GM12874 (cell line): ENCODE measurements around the gene CPPED1.

Experiments used
- CTCF ChIP-seq: IDR thresholded peaks from 2 replicates; pipeline ENCODE4 v1.5.1; 2011; ENCODE audit warnings: low read depth, mild to moderate bottlenecking, control low read depth, low read length, moderate library complexity; ENCODE audit not compliant: insufficient read depth

CPPED1 gene

GRCh38 chr16:12617401-12617819 lies 186.3 kb downstream of the CPPED1 start:
- no peak for TF ChIP-seq CTCF

GRCh38 chr16:12614662-12615278 lies 188.9 kb downstream of the CPPED1 start:
- no peak for TF ChIP-seq CTCF

- TF ChIP-seq CTCF = no peak
These were observed 189.6 kb downstream of the CPPED1 start for GRCh38 chr16:12613992-12614661.

GRCh38 chr16:12613131-12613991 lies 190.3 kb downstream of the CPPED1 start:
- TF ChIP-seq CTCF = no peak

GRCh38 chr16:12612598-12613101 lies 191.0 kb downstream of the CPPED1 start:
- TF ChIP-seq CTCF = no peak

- TF ChIP-seq CTCF = no peak
These were observed 191.6 kb downstream of the CPPED1 start for GRCh38 chr16:12611916-12612597.

- no peak for TF ChIP-seq CTCF
These were observed 192.6 kb downstream of the CPPED1 start for GRCh38 chr16:12611006-12611477.
